OCI-LY7 (cell line): ENCODE results near the gene DTX3. TPM values are rescaled to one million over a fixed set of nuclear protein-coding genes. Genes with fewer than 3 reads are reported as not detected.

Experiments used
- BruUV-seq: library from RNA; stranded (reverse); fragments of 400-500 nt; replicated peaks from 2 replicates; lab custom pipeline; 2021; lab: Mats Ljungman, UMichigan
- CTCF ChIA-PET: fragments of 300-600 bp; sonication (Branson Sonifier 250); formaldehyde crosslinking; loops from one replicate; lab custom pipeline; 2022; ENCODE audit warnings: antibody characterized with exemption; ENCODE audit not compliant: unreplicated experiment; lab: Charles Lee
- POLR2A ChIA-PET: fragments of 300-600 bp; sonication (Branson Sonifier 250); formaldehyde crosslinking; loops from one replicate; lab custom pipeline; 2022; ENCODE audit warnings: antibody characterized with exemption; lab: Charles Lee
- DNase-seq: peaks from one replicate; pipeline ENCODE4 v3.0.0-alpha.2; 2015; ENCODE audit warnings: low spot score
- H2AFZ ChIP-seq: fragments of 200-600 bp; sonication (generic), shearing (Covaris generic); 2 replicates; pipeline ENCODE4 v1.6.1; 2014; ENCODE audit warnings: mild to moderate bottlenecking, antibody characterized with exemption, low read length, moderate library complexity
- H3K27ac ChIP-seq: fragments of 200-600 bp; sonication (generic); 2 replicates; pipeline ENCODE4 v1.5.1; 2014; ENCODE audit warnings: mixed run types, low read depth, mild to moderate bottlenecking, moderate library complexity, low read length, inconsistent platforms; ENCODE audit not compliant: poor library complexity, severe bottlenecking
- H3K36me3 ChIP-seq: fragments of 200-600 bp; sonication (generic); 2 replicates; pipeline ENCODE4 v1.6.1; 2014; ENCODE audit warnings: mild to moderate bottlenecking, antibody characterized with exemption, low read length, moderate library complexity, mixed read lengths; ENCODE audit not compliant: insufficient read depth
- H3K4me1 ChIP-seq: fragments of 200-600 bp; sonication (generic); 2 replicates; pipeline ENCODE4 v1.5.1; 2014; ENCODE audit warnings: mild to moderate bottlenecking, low read length; ENCODE audit not compliant: insufficient read depth, poor library complexity, severe bottlenecking
- H3K4me2 ChIP-seq: fragments of 200-600 bp; sonication (generic); 2 replicates; pipeline ENCODE4 v1.6.1; 2014; ENCODE audit warnings: mild to moderate bottlenecking, low read length
- H3K4me3 ChIP-seq: fragments of 200-600 bp; sonication (generic); 2 replicates; pipeline ENCODE4 v1.5.1; 2014; ENCODE audit warnings: mild to moderate bottlenecking, low read depth, low read length; ENCODE audit not compliant: poor library complexity, severe bottlenecking
- H3K79me2 ChIP-seq: fragments of 200-600 bp; sonication (generic); 2 replicates; pipeline ENCODE4 v1.6.1; 2016; ENCODE audit warnings: low read depth, mild to moderate bottlenecking, low read length, moderate library complexity, mixed read lengths; ENCODE audit not compliant: insufficient read depth
- H3K9me2 ChIP-seq: fragments of 200-600 bp; sonication (generic); 2 replicates; pipeline ENCODE4 v1.6.1; 2016; ENCODE audit warnings: mild to moderate bottlenecking, low read length, mixed read lengths; ENCODE audit not compliant: insufficient read depth
- H3K9me3 ChIP-seq: fragments of 200-600 bp; sonication (generic); 2 replicates; pipeline ENCODE4 v1.6.1; 2014; ENCODE audit warnings: mild to moderate bottlenecking, mixed run types, low read length, mixed read lengths
- H4K20me1 ChIP-seq: fragments of 200-600 bp; sonication (generic); 2 replicates; pipeline ENCODE4 v1.6.1; 2014; ENCODE audit warnings: mild to moderate bottlenecking, antibody characterized with exemption, low read length, moderate library complexity, mixed read lengths; ENCODE audit not compliant: insufficient read depth
- CTCF ChIP-seq: fragments of 200-600 bp; sonication (generic); conservative IDR thresholded peaks from 2 replicates; pipeline ENCODE4 v1.5.1; 2014; ENCODE audit warnings: mild to moderate bottlenecking, antibody characterized with exemption, low read length, moderate library complexity, mixed read lengths
- EZH2phosphoT487 ChIP-seq: fragments of 200-600 bp; sonication (generic); IDR thresholded peaks from 2 replicates; pipeline ENCODE4 v1.6.1; 2018; ENCODE audit warnings: low read depth, borderline replicate concordance, mild to moderate bottlenecking, mixed run types, antibody characterized with exemption, low read length, moderate library complexity, mixed read lengths
- intact Hi-C: fragments of 100-400 bp; cut with micrococcal nuclease; formaldehyde crosslinking; loops from one replicate; pipeline ENCODE4 v1.10.0; 2022; ENCODE audit not compliant: unreplicated experiment
- total RNA-seq, 2 experiments: library from RNA; depleted of rRNA in 1 of 2; stranded (reverse); fragments of >200 nt in 1 of 2; shearing (Covaris generic) in 1 of 2; gene quantifications; 2 replicates each; pipeline ENCODE4 v1.2.3, GENCODE V29; 2014 to 2022

DTX3 gene
- total RNA-seq, 2 experiments from 2014 or later: not detected

DNA sequence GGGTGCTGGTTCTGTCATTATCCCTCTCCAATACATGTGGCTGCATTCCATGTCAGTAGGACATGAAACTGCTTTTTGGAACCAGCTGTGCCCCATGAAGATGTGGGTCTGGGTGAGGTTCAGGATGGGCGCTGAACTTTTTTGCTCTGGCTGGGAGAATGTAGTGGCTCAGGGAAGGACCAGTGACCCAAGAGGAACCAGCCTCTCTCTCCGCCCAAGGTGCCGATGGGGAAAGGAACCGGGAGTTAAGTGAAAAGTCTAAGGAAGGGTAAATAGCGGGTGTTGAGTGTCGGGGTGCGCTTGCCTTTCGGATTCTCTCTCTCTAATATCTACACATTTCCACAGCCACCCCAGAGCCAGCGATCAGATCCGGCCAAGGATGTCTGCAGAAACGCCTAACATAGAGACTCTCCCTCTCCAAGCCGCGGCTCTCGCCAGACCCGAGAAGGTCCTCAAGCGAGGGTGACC is 14.4 kb downstream of the DTX3 start:
- intact Hi-C loops: no loop called here
- Histone ChIP-seq H2AFZ (no peak overlapping the region), H3K4me2 (no peak overlapping the region), H3K4me1 (peaks cover 11% of the 10 kb centered on the region), H3K27ac (no peak overlapping the region), H4K20me1 (no peaks in the 10 kb centered on the region), H3K9me2 (no peaks in the 10 kb centered on the region), H3K79me2 (no peaks in the 10 kb centered on the region), H3K4me3 (no peak overlapping the region), H3K9me3 (no peaks in the 10 kb centered on the region), H3K36me3 (no peaks in the 10 kb centered on the region)
- ChIA-PET POLR2A (no interaction called here), CTCF (no interaction called here)
- no peak for DNase-seq
- no TSS peak for BruUV-seq
- TF ChIP-seq EZH2phosphoT487 (no peak), CTCF (no peak)

GRCh38 chr12:57619434-57620244 is 15.0 kb downstream of the DTX3 start:
- TF ChIP-seq EZH2phosphoT487: no peak
- no peak for TF ChIP-seq CTCF
- H3K9me2 ChIP-seq: no peaks in the 10 kb centered on the region
- H3K79me2 ChIP-seq: no peaks in the 10 kb centered on the region
- CTCF ChIA-PET: no interaction called here
- BruUV-seq: no TSS peak
- H3K36me3 ChIP-seq: no peaks in the 10 kb centered on the region
- H3K9me3 ChIP-seq: no peaks in the 10 kb centered on the region
- peaks cover 4% of the 10 kb centered on the region for H3K4me1 ChIP-seq
- H3K27ac ChIP-seq: no peak overlapping the region
- no peaks in the 10 kb centered on the region for H4K20me1 ChIP-seq
- no peak overlapping the region for H3K4me3 ChIP-seq
- H3K4me2 ChIP-seq: no peak overlapping the region
- H2AFZ ChIP-seq: no peak overlapping the region
- intact Hi-C loops: no loop called here
- DNase-seq: no peak
- POLR2A ChIA-PET: no interaction called here
